Measurements from ENCODE around the gene TUBB2B. TPM values are rescaled to one million over a fixed set of nuclear protein-coding genes. Genes with fewer than 3 reads are reported as not detected.

The TUBB2B gene
- total and polyA plus RNA-seq, 12 donors = 0.28 to 3.6 (median 0.94) TPM

DNA sequence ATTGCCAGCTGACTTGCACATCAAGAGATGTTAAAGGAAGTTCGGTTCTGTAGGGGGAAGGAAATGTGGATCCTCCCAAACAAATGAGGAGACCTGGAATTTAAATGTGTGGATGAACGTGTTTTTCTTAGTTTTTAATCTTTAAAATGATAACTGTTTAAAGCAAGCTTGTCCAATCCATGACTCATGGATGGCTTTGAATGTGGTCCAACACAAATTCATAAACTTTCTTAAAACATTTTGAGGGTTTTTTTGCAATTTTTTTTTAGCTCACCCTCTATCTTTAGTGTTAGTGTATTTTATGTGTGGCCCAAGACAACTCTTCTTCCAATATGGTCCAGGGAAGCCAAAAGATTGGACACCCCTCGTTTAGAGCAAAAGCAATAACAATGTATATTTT is 12.6 kb downstream of the TUBB2B start:
- no peak overlapping the region for H3K27ac ChIP-seq
- ATAC-seq (no peak), DNase-seq (no peak)
- H3K36me3 ChIP-seq = no peaks in the 10 kb centered on the region
- intact Hi-C loops (cut with DNase I) = no loop called here
- no peaks in the 10 kb centered on the region for H3K4me1 ChIP-seq
- peaks cover 0 to 25% (median 0%) of the 10 kb centered on the region in 7 donors for H3K27me3 ChIP-seq
- H3K4me3 ChIP-seq = no peak overlapping the region
- WGBS, 2 donors = 51 to 57% methylated on average over 3 of the region's 3 CpGs
- TF ChIP-seq, protein P1, sequence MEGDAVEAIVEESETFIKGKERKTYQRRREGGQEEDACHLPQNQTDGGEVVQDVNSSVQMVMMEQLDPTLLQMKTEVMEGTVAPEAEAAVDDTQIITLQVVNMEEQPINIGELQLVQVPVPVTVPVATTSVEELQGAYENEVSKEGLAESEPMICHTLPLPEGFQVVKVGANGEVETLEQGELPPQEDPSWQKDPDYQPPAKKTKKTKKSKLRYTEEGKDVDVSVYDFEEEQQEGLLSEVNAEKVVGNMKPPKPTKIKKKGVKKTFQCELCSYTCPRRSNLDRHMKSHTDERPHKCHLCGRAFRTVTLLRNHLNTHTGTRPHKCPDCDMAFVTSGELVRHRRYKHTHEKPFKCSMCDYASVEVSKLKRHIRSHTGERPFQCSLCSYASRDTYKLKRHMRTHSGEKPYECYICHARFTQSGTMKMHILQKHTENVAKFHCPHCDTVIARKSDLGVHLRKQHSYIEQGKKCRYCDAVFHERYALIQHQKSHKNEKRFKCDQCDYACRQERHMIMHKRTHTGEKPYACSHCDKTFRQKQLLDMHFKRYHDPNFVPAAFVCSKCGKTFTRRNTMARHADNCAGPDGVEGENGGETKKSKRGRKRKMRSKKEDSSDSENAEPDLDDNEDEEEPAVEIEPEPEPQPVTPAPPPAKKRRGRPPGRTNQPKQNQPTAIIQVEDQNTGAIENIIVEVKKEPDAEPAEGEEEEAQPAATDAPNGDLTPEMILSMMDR (IDR thresholded peaks at IDR 0.05) = no peak
- H3K9me3 ChIP-seq = no peaks in the 10 kb centered on the region

DNA sequence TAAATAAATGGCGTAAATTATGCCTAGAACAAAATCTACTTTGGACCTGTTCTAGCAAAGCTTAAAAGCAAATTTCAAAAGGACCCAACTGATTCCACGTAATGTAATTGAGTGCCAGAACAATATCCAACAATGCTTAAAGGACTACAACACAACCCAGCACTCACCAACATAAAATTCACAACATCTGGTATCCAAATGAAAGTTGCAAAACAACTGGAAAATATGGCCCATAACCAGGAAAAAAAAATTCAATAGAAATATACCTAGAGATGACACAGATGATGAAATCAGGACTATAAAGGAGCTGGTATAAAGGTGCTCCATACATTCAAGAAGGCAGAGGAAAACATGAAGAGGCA is 14.1 kb downstream of the TUBB2B start:
- ATAC-seq (no peak), DNase-seq (no peak)
- H3K4me1 ChIP-seq = peaks cover 0 to 14% (median 0%) of the 10 kb centered on the region in 9 donors
- no peak overlapping the region for H3K27ac ChIP-seq
- no peaks in the 10 kb centered on the region for H3K36me3 ChIP-seq
- 90 to 95% methylated on average over 2 of the region's 2 CpGs for WGBS, 2 donors
- H3K9me3 ChIP-seq = no peaks in the 10 kb centered on the region
- peaks cover 0 to 13% (median 0%) of the 10 kb centered on the region in 7 donors for H3K27me3 ChIP-seq
- intact Hi-C loops (cut with DNase I) = no loop called here
- TF ChIP-seq, protein P1 (IDR thresholded peaks at IDR 0.05) = no peak
- H3K4me3 ChIP-seq = no peak overlapping the region

DNA sequence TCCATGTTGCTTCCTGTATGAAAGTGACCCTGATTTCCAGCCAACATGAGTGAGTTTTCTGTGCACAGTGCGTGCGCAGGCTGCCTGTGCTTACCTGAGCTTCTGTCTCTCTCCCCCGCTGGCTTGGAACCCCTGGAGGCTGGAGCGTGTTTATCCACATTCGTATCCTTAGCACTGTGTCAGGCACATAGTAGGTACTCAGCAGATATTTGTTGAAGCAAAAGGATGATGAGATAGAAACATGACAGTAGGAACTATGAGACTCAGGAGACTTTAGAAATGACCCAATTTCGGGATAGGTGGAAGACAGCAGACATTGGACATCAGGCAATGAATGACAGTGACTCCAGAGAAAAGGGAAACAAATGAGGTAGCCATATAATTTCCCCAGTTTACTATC is 15.2 kb downstream of the TUBB2B start:
- H3K4me3 ChIP-seq = no peak overlapping the region
- intact Hi-C loops (cut with DNase I) = no loop called here
- peaks cover 0 to 16% (median 0%) of the 10 kb centered on the region in 9 donors for H3K4me1 ChIP-seq
- DNase-seq (no peak), ATAC-seq (no peak)
- no peaks in the 10 kb centered on the region for H3K36me3 ChIP-seq
- TF ChIP-seq, protein P1 (IDR thresholded peaks at IDR 0.05) = no peak
- H3K9me3 ChIP-seq = no peaks in the 10 kb centered on the region
- H3K27ac ChIP-seq = no peak overlapping the region
- 95 to 96% methylated on average over 6 of the region's 6 CpGs for WGBS, 2 donors
- peaks cover 0 to 19% (median 0%) of the 10 kb centered on the region in 7 donors for H3K27me3 ChIP-seq

DNA sequence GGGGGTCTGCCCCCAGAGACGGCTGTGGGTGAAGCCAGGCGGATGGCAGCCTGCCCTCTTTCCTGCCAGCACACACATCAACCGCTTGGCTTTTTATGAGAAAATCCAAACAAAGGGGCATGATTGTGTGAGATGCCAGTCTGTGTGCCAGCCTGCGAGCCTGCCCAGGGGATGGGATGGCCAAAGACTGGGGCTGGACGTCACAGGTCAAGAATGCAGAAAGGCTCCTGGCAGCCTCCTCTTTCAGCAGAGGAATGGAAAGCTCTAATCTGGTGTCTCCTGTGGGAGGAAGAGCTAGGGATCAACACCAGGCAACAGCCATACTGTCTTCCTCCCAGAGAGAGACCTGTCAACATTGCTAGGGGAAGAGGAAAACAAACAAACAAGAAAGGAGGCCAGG is 15.8 kb downstream of the TUBB2B start:
- peaks cover 0 to 16% (median 0%) of the 10 kb centered on the region in 9 donors for H3K4me1 ChIP-seq
- H3K27ac ChIP-seq = no peak overlapping the region
- WGBS, 2 donors = 72 to 78% methylated on average over 5 of the region's 5 CpGs
- ATAC-seq (peak in 3 of 8 donors; percentile 17 to 34 (median 18)), DNase-seq (no peak)
- TF ChIP-seq, protein P1 (IDR thresholded peaks at IDR 0.05) = no peak
- H3K36me3 ChIP-seq = no peaks in the 10 kb centered on the region
- H3K27me3 ChIP-seq = peaks cover 0 to 19% (median 0%) of the 10 kb centered on the region in 7 donors
- no peak overlapping the region for H3K4me3 ChIP-seq
- intact Hi-C loops (cut with DNase I) = no loop called here
- H3K9me3 ChIP-seq = no peaks in the 10 kb centered on the region
